HCT116 (cell line): ENCODE data around the gene CXCR5. TPM values are rescaled to one million over a fixed set of nuclear protein-coding genes. Genes with fewer than 3 reads are reported as not detected.

ENCODE experiments used
- ATAC-seq: fragments of 200-7000 bp; cut with Tn5 transposase; 2 replicates; pipeline ENCODE4 v1.9.1; 2020; ENCODE audit warnings: mild to moderate bottlenecking, moderate library complexity
- BruUV-seq: library from RNA; stranded (reverse); fragments of 400-500 nt; replicated peaks from 2 replicates; lab custom pipeline; 2021; lab: Mats Ljungman, UMichigan
- CTCF ChIA-PET: fragments of 300-600 bp; sonication (Branson Sonifier 250); formaldehyde crosslinking; loops from one replicate; lab custom pipeline; 2021; ENCODE audit warnings: antibody characterized with exemption; lab: Charles Lee
- POLR2A ChIA-PET: fragments of 300-600, 350-600 bp; sonication (Branson Sonifier 250); formaldehyde crosslinking; loops from one replicate; lab custom pipeline; 2021; ENCODE audit warnings: antibody characterized with exemption; lab: Charles Lee
- RAD21 ChIA-PET, 2 experiments: fragments of 300-600 bp; sonication (Branson Sonifier 250); formaldehyde crosslinking; loops; one replicate each; lab custom pipeline; 2023; ENCODE audit warnings: low total read pairs in 2 of 2; ENCODE audit not compliant: uncharacterized antibody in 2 of 2, unreplicated experiment in 2 of 2, low non-redundant PET in 1 of 2; lab: Charles Lee
- DNase-seq: peaks from one replicate; pipeline ENCODE4 v3.0.0-alpha.2; 2010; ENCODE audit warnings: low read depth, low spot score
- H2AFZ ChIP-seq: fragments of 200-600 bp; shearing (Covaris generic), sonication (generic); 2 replicates; pipeline ENCODE4 v1.6.1; 2017; ENCODE audit warnings: low read depth, mixed run types, mixed read lengths, antibody characterized with exemption, low read length; ENCODE audit not compliant: poor library complexity, severe bottlenecking
- H3K27ac ChIP-seq: 2 replicates; pipeline ENCODE4 v1.5.1; 2012; ENCODE audit warnings: low read depth, low read length
- H3K27me3 ChIP-seq: fragments of 200-600 bp; sonication (generic); 2 replicates; pipeline ENCODE4 v1.6.1; 2016; ENCODE audit warnings: mixed run types, low read length, mixed read lengths; ENCODE audit not compliant: insufficient read depth
- H3K36me3 ChIP-seq, 2 experiments: fragments of 200-500 bp in 1 of 2; fragments of 200-600 bp in 1 of 2; sonication (Bioruptor generic) in 1 of 2; sonication (generic) in 1 of 2; 2 replicates each; pipeline versions ENCODE4 v1.5.1 to v1.6.1; 2014 to 2016; ENCODE audit warnings: low read length in 2 of 2, inconsistent platforms in 1 of 2, mixed read lengths in 1 of 2, mixed run types in 1 of 2; ENCODE audit not compliant: insufficient read depth in 2 of 2, control insufficient read depth in 1 of 2
- H3K4me1 ChIP-seq, 2 experiments: fragments of 200-600 bp in 1 of 2; sonication (generic) in 1 of 2; 2 replicates each; pipeline versions ENCODE4 v1.5.1 to v1.6.1; 2012 to 2017; ENCODE audit warnings: low read length in 2 of 2, inconsistent platforms in 1 of 2, mild to moderate bottlenecking in 1 of 2, mixed read lengths in 1 of 2, mixed run types in 1 of 2, moderate library complexity in 1 of 2; ENCODE audit not compliant: insufficient read depth in 2 of 2, control insufficient read depth in 1 of 2
- H3K4me2 ChIP-seq: fragments of 200-600 bp; sonication (generic); 2 replicates; pipeline ENCODE4 v1.6.1; 2017; ENCODE audit warnings: mixed run types, low read length, mixed read lengths
- H3K4me3 ChIP-seq, 2 experiments: fragments of 200-600 bp in 1 of 2; sonication (generic) in 1 of 2; replicated peaks in 1 of 2; 2 replicates each; pipeline ENCODE4 v1.5.1; 2011 to 2016; ENCODE audit warnings: low read length in 2 of 2, control low read depth in 1 of 2, low read depth in 1 of 2, mild to moderate bottlenecking in 1 of 2, mixed read lengths in 1 of 2, mixed run types in 1 of 2
- H3K79me2 ChIP-seq: fragments of 200-600 bp; sonication (generic); 2 replicates; pipeline ENCODE4 v1.6.1; 2017; ENCODE audit warnings: mild to moderate bottlenecking, mixed run types, low read length, moderate library complexity, mixed read lengths; ENCODE audit not compliant: insufficient read depth
- H3K9ac ChIP-seq: fragments of 200-600 bp; sonication (generic); 2 replicates; pipeline ENCODE4 v1.6.1; 2016; ENCODE audit warnings: low read length, mixed read lengths
- H3K9me2 ChIP-seq: fragments of 200-600 bp; sonication (generic), shearing (Covaris generic); 2 replicates; pipeline ENCODE4 v1.6.1; 2017; ENCODE audit warnings: mixed run types, mild to moderate bottlenecking, moderate library complexity; ENCODE audit not compliant: insufficient read depth
- H3K9me3 ChIP-seq, 2 experiments: fragments of 200-500 bp in 1 of 2; fragments of 200-600 bp in 1 of 2; sonication (Bioruptor generic) in 1 of 2; sonication (generic) in 1 of 2; 2 replicates each; pipeline ENCODE4 v1.6.1; 2014 to 2017; ENCODE audit warnings: low read length in 2 of 2, mixed read lengths in 2 of 2, inconsistent platforms in 1 of 2, low read depth in 1 of 2, mild to moderate bottlenecking in 1 of 2, mixed run types in 1 of 2, moderate library complexity in 1 of 2; ENCODE audit not compliant: control insufficient read depth in 1 of 2, insufficient read depth in 1 of 2
- H4K20me1 ChIP-seq: fragments of 200-600 bp; sonication (generic), shearing (Covaris generic); 2 replicates; pipeline ENCODE4 v1.6.1; 2017; ENCODE audit warnings: mixed run types, mild to moderate bottlenecking, moderate library complexity; ENCODE audit not compliant: insufficient read depth
- CBX3 ChIP-seq: IDR thresholded peaks from 2 replicates; pipeline ENCODE4 v1.6.1; 2012; ENCODE audit warnings: low read depth
- CEBPB ChIP-seq: IDR thresholded peaks from 2 replicates; pipeline ENCODE4 v1.6.1; 2012; ENCODE audit warnings: low read depth
- EGR1 ChIP-seq: IDR thresholded peaks from 2 replicates; pipeline ENCODE4 v1.6.1; 2012; ENCODE audit warnings: low read depth
- ELF1 ChIP-seq: IDR thresholded peaks from 2 replicates; pipeline ENCODE4 v1.6.1; 2012; ENCODE audit warnings: low read depth, borderline replicate concordance
- EZH2 ChIP-seq: fragments of 200-600 bp; sonication (generic); IDR thresholded peaks from 2 replicates; pipeline ENCODE4 v1.6.1; 2017; ENCODE audit warnings: antibody characterized with exemption, mixed run types
- EZH2phosphoT487 ChIP-seq: fragments of 200-600 bp; IDR thresholded peaks from 2 replicates; pipeline ENCODE4 v1.6.1; 2018; ENCODE audit warnings: antibody characterized with exemption, borderline replicate concordance
- JUND ChIP-seq: IDR thresholded peaks from 2 replicates; pipeline ENCODE4 v1.6.1; 2012
- POLR2A ChIP-seq: IDR thresholded peaks from 2 replicates; pipeline ENCODE4 v1.7.0; 2011; ENCODE audit warnings: borderline replicate concordance; ENCODE audit not compliant: insufficient read depth, insufficient read length; ENCODE audit errors: extremely low read depth
- POLR2AphosphoS5 ChIP-seq: IDR thresholded peaks from 2 replicates; pipeline ENCODE4 v1.6.1; 2011; ENCODE audit warnings: mild to moderate bottlenecking, low read depth, low read length, moderate library complexity
- RAD21 ChIP-seq: IDR thresholded peaks from 2 replicates; pipeline ENCODE4 v1.6.1; 2012; ENCODE audit warnings: low read depth, mild to moderate bottlenecking
- SIN3A ChIP-seq: IDR thresholded peaks from 2 replicates; pipeline ENCODE4 v1.6.1; 2012; ENCODE audit warnings: low read depth
- SP1 ChIP-seq: IDR thresholded peaks from 2 replicates; pipeline ENCODE4 v1.6.1; 2012; ENCODE audit warnings: low read depth
- YY1 ChIP-seq: IDR thresholded peaks from 2 replicates; pipeline ENCODE4 v1.6.1; 2011; ENCODE audit warnings: low read length, low read depth, moderate library complexity, mild to moderate bottlenecking; ENCODE audit not compliant: insufficient replicate concordance; ENCODE audit errors: extremely low read depth
- ZFX ChIP-seq: fragments of 450-650 bp; IDR thresholded peaks from 2 replicates; pipeline ENCODE4 v1.6.1; 2017
- ZNF274 ChIP-seq: fragments of 200-500 bp; sonication (Bioruptor generic); IDR thresholded peaks from 2 replicates; pipeline ENCODE4 v1.6.1; 2014; ENCODE audit warnings: mild to moderate bottlenecking, low read depth, low read length, inconsistent platforms
- intact Hi-C: fragments of 100-400 bp; cut with micrococcal nuclease; formaldehyde crosslinking; loops from 2 replicates; pipeline ENCODE4 v1.10.0; 2022
- total RNA-seq: library from RNA; stranded (reverse); gene quantifications from one replicate; pipeline ENCODE4 v1.2.1, GENCODE V29; 2021; ENCODE audit not compliant: unreplicated experiment
- TF ChIP-seq, protein P1 (sequence below): IDR thresholded peaks from 2 replicates; pipeline ENCODE4 v1.6.1; 2012; ENCODE audit warnings: low read depth
- TF ChIP-seq, protein P2 (sequence below): IDR thresholded peaks from 2 replicates; pipeline ENCODE4 v1.6.1; 2012
- TF ChIP-seq, protein P3 (sequence below): IDR thresholded peaks from 2 replicates; pipeline ENCODE4 v1.6.1; 2012
- TF ChIP-seq, protein P4 (sequence below): IDR thresholded peaks from 2 replicates; pipeline ENCODE4 v1.6.1; 2011; ENCODE audit warnings: mild to moderate bottlenecking, low read length, moderate library complexity; ENCODE audit not compliant: insufficient replicate concordance; ENCODE audit errors: extremely low read depth

The CXCR5 gene
- total RNA-seq, 1 experiment from 2014 or later = not detected

DNA sequence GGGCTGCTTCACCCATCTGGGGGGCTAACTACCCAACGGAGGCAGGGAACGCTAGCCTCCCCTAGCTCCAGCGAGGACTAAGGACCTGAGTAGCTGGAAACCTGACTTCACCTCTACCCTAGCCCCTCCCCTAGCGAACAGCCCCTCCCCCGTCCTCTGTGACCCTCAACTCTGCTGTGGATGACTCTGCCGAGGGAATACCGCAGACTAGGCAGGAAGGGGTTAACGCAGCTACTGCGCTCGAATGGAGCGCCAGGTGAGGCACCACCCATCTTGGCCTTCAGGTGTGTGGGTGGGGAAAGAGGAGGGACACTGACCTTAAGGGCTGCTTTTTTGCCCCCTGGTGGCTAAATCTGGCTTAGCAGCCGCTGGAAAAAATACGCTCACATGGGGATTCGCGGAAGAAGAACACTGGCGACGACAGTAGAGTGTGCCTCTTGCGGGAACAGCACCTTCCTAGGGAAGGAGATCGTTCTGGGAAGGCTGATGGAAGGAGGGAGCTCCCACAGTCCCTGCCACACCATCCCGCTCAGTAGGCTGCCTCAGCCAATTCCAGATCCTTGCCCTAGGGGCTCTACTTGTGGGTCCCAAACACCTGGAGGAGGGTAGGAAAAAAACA lies 46.5 kb downstream of the CXCR5 start:
- H3K9me2 ChIP-seq = no peaks in the 10 kb centered on the region
- H3K27me3 ChIP-seq = no peaks in the 10 kb centered on the region
- ATAC-seq = peak; percentile 39
- H3K9ac ChIP-seq = peak overlapping the region; percentile 95
- CTCF ChIA-PET = interaction anchor here (0.7 to 6.6 kb wide), 3 partner anchors 9 to 240 kb away, joined by 4 to 150 read pairs (median 6); no protein-coding TSS in a partner anchor
- peaks cover 3% of the 10 kb centered on the region for H3K79me2 ChIP-seq
- RAD21 ChIA-PET = interaction anchor here in 1 of 2 experiments (0.7 to 1.0 kb wide), 2 partner anchors 19 to 21 kb away, joined by 3 to 4 read pairs; no protein-coding TSS in a partner anchor
- no peaks in the 10 kb centered on the region for H4K20me1 ChIP-seq
- no peak overlapping the region for H2AFZ ChIP-seq
- H3K4me3 ChIP-seq = peak overlapping the region; percentile 73 to 75
- H3K36me3 ChIP-seq = no peaks in the 10 kb centered on the region
- H3K27ac ChIP-seq = peak overlapping the region; percentile 100
- H3K9me3 ChIP-seq = no peaks in the 10 kb centered on the region
- POLR2A ChIA-PET = interaction anchor here (1.0 to 2.0 kb wide), 4 partner anchors 12 to 240 kb away, joined by 3 to 6 read pairs (median 4); no protein-coding TSS in a partner anchor
- H3K4me1 ChIP-seq = peaks cover 34 to 74% of the 10 kb centered on the region in 2 experiments
- peak; percentile 97 for DNase-seq
- no TSS peak for BruUV-seq
- intact Hi-C loops = loop anchor here (2.0 kb wide), 1 partner anchor 27 kb away; the partner anchor contains the start of gene UPK2
- peak overlapping the region; percentile 100 for H3K4me2 ChIP-seq
- TF ChIP-seq RAD21 (no peak), SP1 (no peak), ELF1 (no peak), CBX3 (no peak), EZH2phosphoT487 (no peak), ZNF274 (no peak), SIN3A (no peak), EGR1 (no peak), EZH2 (no peak), POLR2AphosphoS5 (peak; percentile 58; the same call in 1 of the 2 replicates), ZFX (no peak), JUND (no peak), CEBPB (no peak), POLR2A (no peak), YY1 (peak; percentile 71)
- TF ChIP-seq, protein P1, sequence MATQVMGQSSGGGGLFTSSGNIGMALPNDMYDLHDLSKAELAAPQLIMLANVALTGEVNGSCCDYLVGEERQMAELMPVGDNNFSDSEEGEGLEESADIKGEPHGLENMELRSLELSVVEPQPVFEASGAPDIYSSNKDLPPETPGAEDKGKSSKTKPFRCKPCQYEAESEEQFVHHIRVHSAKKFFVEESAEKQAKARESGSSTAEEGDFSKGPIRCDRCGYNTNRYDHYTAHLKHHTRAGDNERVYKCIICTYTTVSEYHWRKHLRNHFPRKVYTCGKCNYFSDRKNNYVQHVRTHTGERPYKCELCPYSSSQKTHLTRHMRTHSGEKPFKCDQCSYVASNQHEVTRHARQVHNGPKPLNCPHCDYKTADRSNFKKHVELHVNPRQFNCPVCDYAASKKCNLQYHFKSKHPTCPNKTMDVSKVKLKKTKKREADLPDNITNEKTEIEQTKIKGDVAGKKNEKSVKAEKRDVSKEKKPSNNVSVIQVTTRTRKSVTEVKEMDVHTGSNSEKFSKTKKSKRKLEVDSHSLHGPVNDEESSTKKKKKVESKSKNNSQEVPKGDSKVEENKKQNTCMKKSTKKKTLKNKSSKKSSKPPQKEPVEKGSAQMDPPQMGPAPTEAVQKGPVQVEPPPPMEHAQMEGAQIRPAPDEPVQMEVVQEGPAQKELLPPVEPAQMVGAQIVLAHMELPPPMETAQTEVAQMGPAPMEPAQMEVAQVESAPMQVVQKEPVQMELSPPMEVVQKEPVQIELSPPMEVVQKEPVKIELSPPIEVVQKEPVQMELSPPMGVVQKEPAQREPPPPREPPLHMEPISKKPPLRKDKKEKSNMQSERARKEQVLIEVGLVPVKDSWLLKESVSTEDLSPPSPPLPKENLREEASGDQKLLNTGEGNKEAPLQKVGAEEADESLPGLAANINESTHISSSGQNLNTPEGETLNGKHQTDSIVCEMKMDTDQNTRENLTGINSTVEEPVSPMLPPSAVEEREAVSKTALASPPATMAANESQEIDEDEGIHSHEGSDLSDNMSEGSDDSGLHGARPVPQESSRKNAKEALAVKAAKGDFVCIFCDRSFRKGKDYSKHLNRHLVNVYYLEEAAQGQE = no peak
- TF ChIP-seq, protein P2, sequence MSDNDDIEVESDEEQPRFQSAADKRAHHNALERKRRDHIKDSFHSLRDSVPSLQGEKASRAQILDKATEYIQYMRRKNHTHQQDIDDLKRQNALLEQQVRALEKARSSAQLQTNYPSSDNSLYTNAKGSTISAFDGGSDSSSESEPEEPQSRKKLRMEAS = no peak
- TF ChIP-seq, protein P3, sequence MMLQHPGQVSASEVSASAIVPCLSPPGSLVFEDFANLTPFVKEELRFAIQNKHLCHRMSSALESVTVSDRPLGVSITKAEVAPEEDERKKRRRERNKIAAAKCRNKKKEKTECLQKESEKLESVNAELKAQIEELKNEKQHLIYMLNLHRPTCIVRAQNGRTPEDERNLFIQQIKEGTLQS = no peak
- TF ChIP-seq, protein P4, sequence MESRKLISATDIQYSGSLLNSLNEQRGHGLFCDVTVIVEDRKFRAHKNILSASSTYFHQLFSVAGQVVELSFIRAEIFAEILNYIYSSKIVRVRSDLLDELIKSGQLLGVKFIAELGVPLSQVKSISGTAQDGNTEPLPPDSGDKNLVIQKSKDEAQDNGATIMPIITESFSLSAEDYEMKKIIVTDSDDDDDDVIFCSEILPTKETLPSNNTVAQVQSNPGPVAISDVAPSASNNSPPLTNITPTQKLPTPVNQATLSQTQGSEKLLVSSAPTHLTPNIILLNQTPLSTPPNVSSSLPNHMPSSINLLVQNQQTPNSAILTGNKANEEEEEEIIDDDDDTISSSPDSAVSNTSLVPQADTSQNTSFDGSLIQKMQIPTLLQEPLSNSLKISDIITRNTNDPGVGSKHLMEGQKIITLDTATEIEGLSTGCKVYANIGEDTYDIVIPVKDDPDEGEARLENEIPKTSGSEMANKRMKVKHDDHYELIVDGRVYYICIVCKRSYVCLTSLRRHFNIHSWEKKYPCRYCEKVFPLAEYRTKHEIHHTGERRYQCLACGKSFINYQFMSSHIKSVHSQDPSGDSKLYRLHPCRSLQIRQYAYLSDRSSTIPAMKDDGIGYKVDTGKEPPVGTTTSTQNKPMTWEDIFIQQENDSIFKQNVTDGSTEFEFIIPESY = no peak
